ENCODE measurements around the gene GABRA1. TPM values are rescaled to one million over a fixed set of nuclear protein-coding genes. Genes with fewer than 3 reads are reported as not detected.

GABRA1 gene
- 29.8 TPM for total RNA-seq

- DNase-seq (ENCODE audit: low spot score in 2 of 2) (no peak), FAIRE-seq (no peak)
These were observed at the start of gene GABRA1 for GRCh38 chr5:161847941-161848391. Gene GABRA1 (plus strand): TSS chr5:161848120. CDS start chr5:161850811, 2,691 bp downstream.

GRCh38 chr5:161799316-161799715 lies 48.6 kb upstream of the GABRA1 start:
- FAIRE-seq (no peak), DNase-seq (ENCODE audit: low spot score in 2 of 2) (no peak)

- FAIRE-seq, result no peak
- no peak for DNase-seq (ENCODE audit: low spot score in 2 of 2)
These were observed 43.7 kb upstream of the GABRA1 start for GRCh38 chr5:161804263-161804662.

- FAIRE-seq, result no peak
- DNase-seq (ENCODE audit: low spot score in 2 of 2), result no peak
These were observed 1.2 kb upstream of the GABRA1 start for GRCh38 chr5:161846746-161847145.

- no peak for DNase-seq (ENCODE audit: low spot score in 2 of 2)
These were observed 473 bp upstream of the GABRA1 start for GRCh38 chr5:161847447-161847846.

GRCh38 chr5:161850491-161850890 lies 2.6 kb downstream of the GABRA1 start:
- FAIRE-seq (no peak), DNase-seq (ENCODE audit: low spot score in 2 of 2) (no peak)

More at GRCh38 chr5:161847447-161847846, 473 bp upstream of the GABRA1 start:
- FAIRE-seq, result no peak

GRCh38 chr5:161851691-161852299 lies 3.9 kb downstream of the GABRA1 start:
- no peak for DNase-seq (ENCODE audit: low spot score in 2 of 2)

GRCh38 chr5:161857358-161857757 lies 9.4 kb downstream of the GABRA1 start:
- FAIRE-seq (no peak), DNase-seq (ENCODE audit: low spot score in 2 of 2) (no peak)

More at GRCh38 chr5:161851691-161852299, 3.9 kb downstream of the GABRA1 start:
- FAIRE-seq, result no peak

- DNase-seq (ENCODE audit: low spot score in 2 of 2) (no peak), FAIRE-seq (no peak)
These were observed 15.3 kb downstream of the GABRA1 start for GRCh38 chr5:161863259-161863658.

- FAIRE-seq, result no peak
These were observed 15.9 kb downstream of the GABRA1 start for GRCh38 chr5:161863811-161864210.

GRCh38 chr5:161865510-161865909 lies 17.6 kb downstream of the GABRA1 start:
- DNase-seq (ENCODE audit: low spot score in 2 of 2) (no peak), FAIRE-seq (no peak)

More at GRCh38 chr5:161863811-161864210, 15.9 kb downstream of the GABRA1 start:
- DNase-seq (ENCODE audit: low spot score in 2 of 2), result no peak

- DNase-seq (ENCODE audit: low spot score in 2 of 2) (no peak), FAIRE-seq (no peak)
These were observed 42.1 kb downstream of the GABRA1 start for GRCh38 chr5:161889971-161890370.

GRCh38 chr5:161895514-161895913 lies 47.6 kb downstream of the GABRA1 start:
- no peak for FAIRE-seq

GRCh38 chr5:161897033-161897432 lies 49.1 kb downstream of the GABRA1 start:
- FAIRE-seq, result no peak
- no peak for DNase-seq (ENCODE audit: low spot score in 2 of 2)

More at GRCh38 chr5:161895514-161895913, 47.6 kb downstream of the GABRA1 start:
- no peak for DNase-seq (ENCODE audit: low spot score in 2 of 2)

- DNase-seq (ENCODE audit: low spot score in 2 of 2) (no peak), FAIRE-seq (no peak)
These were observed 51.7 kb downstream of the GABRA1 start for GRCh38 chr5:161899590-161899989.

GRCh38 chr5:161900981-161901380 lies 53.1 kb downstream of the GABRA1 start:
- DNase-seq (ENCODE audit: low spot score in 2 of 2) (no peak), FAIRE-seq (no peak)

- DNase-seq (ENCODE audit: low spot score in 2 of 2) (no peak), FAIRE-seq (no peak)
These were observed 73.9 kb downstream of the GABRA1 start for GRCh38 chr5:161921781-161922180.

GRCh38 chr5:161924270-161924669 lies 76.3 kb downstream of the GABRA1 start:
- DNase-seq (ENCODE audit: low spot score in 2 of 2) (no peak), FAIRE-seq (no peak)

GRCh38 chr5:161925960-161926359 lies 78.0 kb downstream of the GABRA1 start:
- FAIRE-seq (no peak), DNase-seq (ENCODE audit: low spot score in 2 of 2) (no peak)

- DNase-seq (ENCODE audit: low spot score in 2 of 2), result no peak
- FAIRE-seq, result no peak
These were observed 86.6 kb downstream of the GABRA1 start for GRCh38 chr5:161934486-161934885.

- no peak for FAIRE-seq
These were observed 97.1 kb downstream of the GABRA1 start for GRCh38 chr5:161944974-161945373.

GRCh38 chr5:161946911-161947310 lies 99.0 kb downstream of the GABRA1 start:
- DNase-seq (ENCODE audit: low spot score in 2 of 2) (no peak), FAIRE-seq (no peak)

More at GRCh38 chr5:161944974-161945373, 97.1 kb downstream of the GABRA1 start:
- DNase-seq (ENCODE audit: low spot score in 2 of 2), result no peak

Measured in frontal cortex (tissue), 4 donors.